Measurements from ENCODE around the gene ST6GALNAC3.
"Not testable (repeated sequence)": the region's sequence is repeated elsewhere in the genome, so short reads cannot be mapped to it uniquely, and the experiment has no call there.

ST6GALNAC3 gene

DNA sequence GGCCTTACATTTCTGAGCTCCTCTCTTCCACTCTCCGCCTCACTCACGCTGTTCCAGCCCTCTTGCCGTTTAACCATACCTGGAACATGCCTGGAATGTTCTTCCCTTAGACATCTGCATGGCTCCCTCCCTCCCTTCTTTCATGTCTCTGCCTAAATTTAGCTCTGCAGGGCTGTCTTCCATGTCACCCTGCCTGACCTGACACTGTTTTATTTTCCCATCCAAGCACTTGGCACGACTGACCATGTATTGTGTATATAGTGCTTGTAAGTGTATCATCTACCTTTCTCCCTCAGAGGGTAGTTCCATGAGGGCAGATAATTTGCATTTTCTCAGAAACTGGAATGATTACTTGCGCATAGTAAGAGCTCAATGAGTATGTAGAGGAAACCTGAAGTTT lies 47.3 kb downstream of the ST6GALNAC3 start:
- no peak overlapping the region for H3K27ac ChIP-seq
- TF ChIP-seq, protein P1, sequence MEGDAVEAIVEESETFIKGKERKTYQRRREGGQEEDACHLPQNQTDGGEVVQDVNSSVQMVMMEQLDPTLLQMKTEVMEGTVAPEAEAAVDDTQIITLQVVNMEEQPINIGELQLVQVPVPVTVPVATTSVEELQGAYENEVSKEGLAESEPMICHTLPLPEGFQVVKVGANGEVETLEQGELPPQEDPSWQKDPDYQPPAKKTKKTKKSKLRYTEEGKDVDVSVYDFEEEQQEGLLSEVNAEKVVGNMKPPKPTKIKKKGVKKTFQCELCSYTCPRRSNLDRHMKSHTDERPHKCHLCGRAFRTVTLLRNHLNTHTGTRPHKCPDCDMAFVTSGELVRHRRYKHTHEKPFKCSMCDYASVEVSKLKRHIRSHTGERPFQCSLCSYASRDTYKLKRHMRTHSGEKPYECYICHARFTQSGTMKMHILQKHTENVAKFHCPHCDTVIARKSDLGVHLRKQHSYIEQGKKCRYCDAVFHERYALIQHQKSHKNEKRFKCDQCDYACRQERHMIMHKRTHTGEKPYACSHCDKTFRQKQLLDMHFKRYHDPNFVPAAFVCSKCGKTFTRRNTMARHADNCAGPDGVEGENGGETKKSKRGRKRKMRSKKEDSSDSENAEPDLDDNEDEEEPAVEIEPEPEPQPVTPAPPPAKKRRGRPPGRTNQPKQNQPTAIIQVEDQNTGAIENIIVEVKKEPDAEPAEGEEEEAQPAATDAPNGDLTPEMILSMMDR (IDR thresholded peaks at IDR 0.05), result no peak
- no peak for TF ChIP-seq ZFX (IDR thresholded peaks at IDR 0.05; ENCODE audit: borderline replicate concordance)

DNA sequence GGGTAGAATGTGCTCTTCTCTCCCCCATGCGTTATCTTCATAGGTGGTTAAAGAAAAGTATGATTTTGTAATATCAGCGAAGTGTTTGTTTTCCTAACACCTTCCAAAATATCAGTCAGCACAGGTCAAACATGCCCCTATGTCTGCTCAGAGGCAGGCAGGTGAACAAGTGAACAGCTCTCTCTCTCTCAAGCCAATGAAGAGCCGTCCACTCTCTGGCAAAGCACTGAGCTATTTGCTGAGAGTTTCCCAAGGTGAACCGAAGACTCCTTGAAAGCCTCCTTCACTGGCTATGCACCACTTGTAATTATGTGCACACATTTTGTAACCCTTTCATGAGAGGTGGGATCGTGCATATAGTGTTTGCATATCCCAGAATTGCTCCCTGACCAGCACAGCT lies 47.7 kb downstream of the ST6GALNAC3 start:
- TF ChIP-seq, protein P1 (IDR thresholded peaks at IDR 0.05), result no peak
- no peak for TF ChIP-seq ZFX (IDR thresholded peaks at IDR 0.05; ENCODE audit: borderline replicate concordance)
- no peak overlapping the region for H3K27ac ChIP-seq

DNA sequence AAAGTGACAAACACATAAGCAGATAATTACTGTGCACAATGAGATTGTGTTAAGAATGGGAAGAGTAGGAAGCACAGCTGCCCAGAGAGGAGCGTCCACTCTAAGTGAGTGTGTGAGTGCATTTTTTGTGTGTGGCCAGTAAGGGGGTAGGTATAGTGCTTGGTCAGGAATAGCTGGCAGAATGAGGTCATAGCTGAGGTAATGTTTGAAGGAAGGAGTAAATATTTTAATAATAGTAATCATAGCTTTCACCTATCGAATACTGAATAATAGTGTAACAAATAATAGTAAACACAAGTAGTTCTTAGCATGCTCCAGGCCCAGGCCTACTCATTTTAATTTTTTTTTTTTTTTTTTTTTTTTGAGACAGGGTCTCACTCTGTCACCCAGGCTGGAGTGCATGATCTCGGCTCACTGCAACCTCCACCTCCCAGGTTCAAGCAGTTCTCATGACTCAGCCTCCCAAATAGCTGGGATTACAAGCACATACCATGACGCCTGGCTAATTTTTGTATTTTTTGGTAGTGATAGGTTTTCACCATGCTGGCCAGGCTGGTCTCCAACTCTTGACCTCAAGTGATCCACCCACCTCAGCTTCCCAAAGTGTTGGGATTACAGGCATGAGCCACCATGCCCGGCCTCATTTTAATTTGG lies 49.0 kb downstream of the ST6GALNAC3 start:
- not testable (repeated sequence) for H3K27ac ChIP-seq

DNA sequence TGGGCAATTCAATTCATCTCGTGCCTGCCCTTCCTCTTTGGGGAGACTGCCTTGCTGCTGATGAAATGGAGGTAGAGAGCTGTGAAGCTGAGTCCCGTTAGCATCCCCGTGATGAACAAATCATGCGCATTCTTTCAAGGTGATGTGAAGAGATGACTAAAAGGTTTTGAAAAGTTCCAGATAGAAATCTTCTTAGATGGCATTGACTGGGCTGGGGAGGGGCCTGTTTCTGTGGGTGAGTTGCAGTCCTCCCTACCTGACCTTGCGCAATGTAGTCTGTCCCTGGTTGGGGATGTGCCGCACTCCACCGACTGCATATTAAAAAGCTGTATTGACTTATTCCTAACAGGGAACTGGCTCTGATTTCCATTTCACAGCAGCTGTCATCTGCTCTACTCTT lies 49.6 kb downstream of the ST6GALNAC3 start:
- H3K27ac ChIP-seq, result no peak overlapping the region
- TF ChIP-seq, protein P1 (IDR thresholded peaks at IDR 0.05), result no peak
- no peak for TF ChIP-seq ZFX (IDR thresholded peaks at IDR 0.05; ENCODE audit: borderline replicate concordance)

DNA sequence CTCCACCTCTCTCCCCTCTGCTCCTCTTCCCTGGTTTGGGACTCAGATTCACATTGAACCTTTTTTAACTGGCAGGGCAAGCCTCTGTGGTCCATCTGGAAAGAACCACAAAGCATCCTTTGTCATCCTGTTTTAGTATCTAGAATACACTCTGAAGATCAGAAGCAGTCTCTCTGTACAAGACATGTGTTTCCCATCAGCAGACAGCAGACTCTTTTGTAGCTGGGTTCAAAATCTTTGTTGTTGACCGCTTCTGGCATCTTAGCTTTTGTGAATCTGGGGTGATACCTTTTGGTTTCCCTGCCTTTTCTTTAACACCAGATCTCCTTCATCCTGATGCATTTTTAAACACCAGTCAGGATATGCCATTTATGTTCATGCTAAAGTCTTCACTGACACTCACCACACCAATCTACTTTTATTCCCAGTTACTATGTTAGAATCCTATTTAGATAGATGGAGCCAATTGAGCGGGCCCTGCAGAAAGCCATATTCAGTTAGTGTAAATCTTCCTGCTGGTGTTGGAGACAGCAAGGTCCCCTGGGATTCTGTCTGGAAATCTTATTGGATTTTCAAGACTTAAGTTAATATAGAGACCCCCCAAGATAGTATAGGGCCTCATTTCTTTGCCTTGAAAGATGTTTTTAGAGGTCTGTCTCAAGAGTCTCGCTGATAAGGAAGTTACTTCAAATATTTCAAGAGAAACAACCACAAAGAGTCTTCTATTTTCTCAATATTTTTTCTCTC lies 51.1 kb downstream of the ST6GALNAC3 start:
- no peak overlapping the region for H3K27ac ChIP-seq
- TF ChIP-seq ZFX (IDR thresholded peaks at IDR 0.05; ENCODE audit: borderline replicate concordance), result no peak
- TF ChIP-seq, protein P1 (IDR thresholded peaks at IDR 0.05), result no peak

DNA sequence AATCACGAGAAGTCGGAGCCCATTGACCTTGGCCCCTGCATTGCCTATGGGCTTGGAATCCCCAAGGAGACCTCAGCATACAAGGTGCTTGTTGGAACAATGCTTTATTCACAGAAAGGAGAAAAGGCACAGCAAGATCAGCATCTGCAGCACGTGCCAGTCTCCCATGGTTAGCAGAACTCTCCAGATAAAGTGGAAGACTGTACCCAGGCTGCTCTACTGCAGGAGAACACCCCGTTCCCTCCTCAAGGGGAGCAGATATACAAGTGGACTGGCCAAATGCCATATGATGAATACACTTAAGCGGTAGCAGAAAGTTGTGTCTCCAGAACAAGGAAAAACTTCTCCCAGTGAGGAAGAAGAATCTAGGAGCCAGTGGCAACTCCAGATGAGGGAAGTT lies 53.5 kb downstream of the ST6GALNAC3 start:
- no peak for TF ChIP-seq ZFX (IDR thresholded peaks at IDR 0.05; ENCODE audit: borderline replicate concordance)
- TF ChIP-seq, protein P1 (IDR thresholded peaks at IDR 0.05), result no peak
- H3K27ac ChIP-seq, result no peak overlapping the region

DNA sequence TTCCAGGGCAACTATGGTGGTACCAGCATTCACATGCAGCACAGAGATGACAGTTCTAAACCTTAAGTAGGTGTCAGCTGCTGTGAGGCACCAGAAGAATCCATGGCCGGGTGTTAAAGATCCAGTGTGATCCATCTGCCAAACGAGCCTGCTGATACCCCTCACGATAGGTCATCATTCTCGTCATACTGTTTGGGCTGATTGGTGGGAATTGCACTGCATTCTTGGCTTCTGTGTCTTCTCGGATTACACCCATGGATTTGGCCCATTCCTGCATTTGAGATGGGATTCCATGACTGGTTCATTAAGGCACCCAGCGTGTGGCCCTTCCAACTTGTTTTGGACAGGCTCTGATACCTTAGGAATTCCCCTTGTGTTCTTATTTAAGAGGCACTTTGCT lies 55.2 kb downstream of the ST6GALNAC3 start:
- TF ChIP-seq ZFX (IDR thresholded peaks at IDR 0.05; ENCODE audit: borderline replicate concordance), result no peak
- TF ChIP-seq, protein P1 (IDR thresholded peaks at IDR 0.05), result no peak
- H3K27ac ChIP-seq, result no peak overlapping the region

All from 22Rv1 (cell line).